Ovary (tissue), 9 donors: ENCODE data around the gene F10. TPM values are rescaled to one million over a fixed set of nuclear protein-coding genes. Genes with fewer than 3 reads are reported as not detected.

Experiments used
- DNase-seq, 5 donors: peaks; one replicate each; pipeline ENCODE4 v3.0.0-alpha.2; 2019 to 2020
- H3K27ac ChIP-seq, 2 donors: fragments of 200-600 bp; one replicate each; pipeline versions ENCODE4 v1.5.1 to v1.8.0; 2019 to 2022
- H3K27me3 ChIP-seq: fragments of 200-600 bp; one replicate; pipeline ENCODE4 v1.8.0; 2022
- H3K36me3 ChIP-seq: fragments of 200-600 bp; sonication (generic); one replicate; pipeline ENCODE4 v1.5.1; 2019
- H3K4me1 ChIP-seq: one replicate; pipeline ENCODE4 v1.8.1; 2013; ENCODE audit warnings: mild to moderate bottlenecking, moderate library complexity; ENCODE audit not compliant: insufficient read depth
- H3K4me3 ChIP-seq: fragments of 200-600 bp; sonication (generic); one replicate; pipeline ENCODE4 v1.5.1; 2017
- H3K9me3 ChIP-seq, 2 donors: fragments of 200-600 bp in 1 of 2; sonication (generic) in 1 of 2; one replicate each; pipeline versions ENCODE4 v1.5.1 to v1.8.1; 2013 to 2019; ENCODE audit warnings: mild to moderate bottlenecking in 1 of 2, moderate library complexity in 1 of 2
- EP300 ChIP-seq: sonication (generic); formaldehyde crosslinking; IDR thresholded peaks from one replicate; pipeline ENCODE4 v1.6.1; 2017; ENCODE audit warnings: antibody characterized with exemption
- POLR2A ChIP-seq: fragments of 450-650 bp; IDR thresholded peaks from one replicate; pipeline ENCODE4 v1.6.1; 2017; ENCODE audit warnings: antibody characterized with exemption, mild to moderate bottlenecking, moderate library complexity
- WGBS, 3 donors: extraction: QIAGEN DNeasy Blood & Tissue Kit in 1 of 3; methylation state at CpG; one replicate each; pipeline versions ENCODE4 v1.1.5 to v1.1.7; 2013 to 2017; 5-methylcytosine and 5-hydroxymethylcytosine counted together
- intact Hi-C, 4 donors: fragments of 100-400 bp; cut with DNase I; formaldehyde crosslinking; loops; one replicate each; pipeline versions ENCODE4 v1.11.0 to v1.15.1; 2022 to 2023
- polyA plus RNA-seq, 2 donors: library from polyadenylated mRNA; stranded (reverse); fragments of 200-250 nt in 1 of 2; fragments of 350-450 nt in 1 of 2; fragmentation: Illumina TruSeq in 1 of 2; extraction: RNeasy Lipid Tissue Mini Kit (QIAGEN cat#74804) in 1 of 2; gene quantifications; one replicate each; pipeline ENCODE4 v1.2.3, GENCODE V29; 2013 to 2014
- total RNA-seq, 7 donors: library from RNA; depleted of rRNA in 2 of 7; stranded (reverse); fragments of >200 nt in 2 of 7; fragmentation: NEBNext Ultra II Directional in 3 of 7; extraction: Animal tissue kit (Norgen Biotek cat#: 25700) in 3 of 7; gene quantifications; one replicate each; pipeline versions ENCODE4 v1.1.0 to v1.2.4, GENCODE V29; 2016 to 2023
- TF ChIP-seq, protein P1 (sequence below), 3 donors: fragments of 450-650 bp in 2 of 3; fragments of 200-600 bp in 1 of 3; IDR thresholded peaks; one replicate each; pipeline versions ENCODE4 v1.5.1 to v1.8.0; 2016 to 2022; ENCODE audit warnings: antibody characterized with exemption in 3 of 3, mild to moderate bottlenecking in 1 of 3
- donor health status: DM: no; HTN: no; CAD: no; lungs with moderate emphysema.
- donor health status: DM: no; HTN: no; CAD: no.
- donor health status: Bipolar disorder and iron deficiency.
- donor health status: DM: yes; HTN: yes; CAD: no.
- donor health status: DM: no; HTN: no; CAD: no.
- donor health status: DM: yes; HTN: yes; CAD: no.

Gene F10
- total and polyA plus RNA-seq, 9 donors: 13.8 to 41.7 (median 28.3) TPM

DNA sequence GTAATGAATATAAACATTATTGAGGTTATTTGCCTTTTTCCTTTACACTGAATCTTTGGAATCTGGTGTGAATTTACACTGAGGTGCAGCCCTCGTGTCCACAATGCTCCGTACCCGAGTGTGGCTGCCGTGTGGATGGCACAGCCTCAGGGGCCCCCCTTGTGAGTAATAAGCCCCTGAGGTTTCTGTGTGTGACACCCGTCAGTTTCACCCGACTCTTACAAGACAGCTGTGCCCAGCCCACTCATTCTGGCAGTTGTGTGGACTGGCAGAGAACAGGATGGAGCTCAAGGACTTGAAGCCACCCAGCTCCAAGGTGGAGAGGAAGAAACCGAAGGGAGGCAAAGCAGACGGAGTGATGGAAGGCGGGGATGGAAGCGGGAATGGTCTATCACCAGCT lies 43.7 kb downstream of the F10 start:
- Histone ChIP-seq H3K4me3 (no peak overlapping the region), H3K36me3 (no peaks in the 10 kb centered on the region), H3K9me3 (no peaks in the 10 kb centered on the region), H3K4me1 (no peaks in the 10 kb centered on the region), H3K27me3 (no peaks in the 10 kb centered on the region), H3K27ac (no peak overlapping the region)
- DNase-seq: no peak
- intact Hi-C loops: no loop called here
- 87 to 93% (median 90%) methylated on average over 10 of the region's 10 CpGs for WGBS, 3 donors
- TF ChIP-seq EP300: no peak
- TF ChIP-seq, protein P1, sequence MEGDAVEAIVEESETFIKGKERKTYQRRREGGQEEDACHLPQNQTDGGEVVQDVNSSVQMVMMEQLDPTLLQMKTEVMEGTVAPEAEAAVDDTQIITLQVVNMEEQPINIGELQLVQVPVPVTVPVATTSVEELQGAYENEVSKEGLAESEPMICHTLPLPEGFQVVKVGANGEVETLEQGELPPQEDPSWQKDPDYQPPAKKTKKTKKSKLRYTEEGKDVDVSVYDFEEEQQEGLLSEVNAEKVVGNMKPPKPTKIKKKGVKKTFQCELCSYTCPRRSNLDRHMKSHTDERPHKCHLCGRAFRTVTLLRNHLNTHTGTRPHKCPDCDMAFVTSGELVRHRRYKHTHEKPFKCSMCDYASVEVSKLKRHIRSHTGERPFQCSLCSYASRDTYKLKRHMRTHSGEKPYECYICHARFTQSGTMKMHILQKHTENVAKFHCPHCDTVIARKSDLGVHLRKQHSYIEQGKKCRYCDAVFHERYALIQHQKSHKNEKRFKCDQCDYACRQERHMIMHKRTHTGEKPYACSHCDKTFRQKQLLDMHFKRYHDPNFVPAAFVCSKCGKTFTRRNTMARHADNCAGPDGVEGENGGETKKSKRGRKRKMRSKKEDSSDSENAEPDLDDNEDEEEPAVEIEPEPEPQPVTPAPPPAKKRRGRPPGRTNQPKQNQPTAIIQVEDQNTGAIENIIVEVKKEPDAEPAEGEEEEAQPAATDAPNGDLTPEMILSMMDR (IDR thresholded peaks at IDR 0.05): no peak
- no peak for TF ChIP-seq POLR2A

DNA sequence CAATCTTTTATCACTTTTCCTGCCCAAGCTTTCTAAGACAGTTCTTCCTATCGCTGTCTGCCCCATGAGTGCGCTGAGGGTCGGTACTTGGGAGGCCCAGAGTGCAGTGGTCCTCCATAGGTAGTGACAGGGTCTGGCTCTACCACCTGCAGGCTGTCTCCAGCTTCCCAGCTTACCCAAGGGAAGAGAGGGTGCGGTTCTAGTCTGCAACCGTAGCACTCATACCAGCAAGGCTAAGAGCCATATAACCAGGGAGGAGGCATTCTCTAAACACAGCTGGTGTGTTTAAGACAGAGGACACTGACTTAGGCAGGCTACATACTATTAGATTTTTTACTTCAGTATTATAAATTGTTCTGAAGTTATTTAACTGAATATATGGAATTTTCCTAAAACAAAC lies 44.1 kb downstream of the F10 start:
- no peaks in the 10 kb centered on the region for H3K27me3 ChIP-seq
- H3K4me3 ChIP-seq: no peak overlapping the region
- no peak overlapping the region for H3K27ac ChIP-seq
- 89 to 90% (median 90%) methylated on average over 5 of the region's 5 CpGs for WGBS, 3 donors
- DNase-seq: no peak
- H3K4me1 ChIP-seq: no peaks in the 10 kb centered on the region
- intact Hi-C loops: no loop called here
- TF ChIP-seq, protein P1 (IDR thresholded peaks at IDR 0.05): no peak
- TF ChIP-seq POLR2A (no peak), EP300 (no peak)
- H3K9me3 ChIP-seq: no peaks in the 10 kb centered on the region
- H3K36me3 ChIP-seq: no peaks in the 10 kb centered on the region

DNA sequence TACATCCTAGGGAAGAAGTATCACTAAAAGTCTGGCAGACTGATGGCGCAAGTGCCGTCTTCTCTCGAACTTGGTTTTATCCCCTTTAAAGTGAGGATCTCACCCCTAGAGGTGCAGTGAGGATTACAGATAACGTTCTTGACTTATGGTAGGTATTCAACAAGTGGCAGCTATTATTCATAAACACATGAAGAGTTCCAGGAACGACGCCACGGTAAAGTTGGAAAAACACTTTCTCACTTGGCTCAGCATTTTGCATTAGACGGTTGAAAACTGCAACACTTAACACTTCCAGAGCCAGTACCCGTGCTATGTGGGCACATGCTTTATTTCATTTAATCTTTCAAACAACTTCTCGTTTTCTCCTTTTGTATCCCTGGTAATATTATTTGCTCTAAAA lies 44.6 kb downstream of the F10 start:
- Histone ChIP-seq H3K9me3 (no peaks in the 10 kb centered on the region), H3K4me1 (no peaks in the 10 kb centered on the region), H3K27me3 (no peaks in the 10 kb centered on the region), H3K36me3 (no peaks in the 10 kb centered on the region), H3K27ac (no peak overlapping the region), H3K4me3 (no peak overlapping the region)
- TF ChIP-seq POLR2A (no peak), EP300 (no peak)
- TF ChIP-seq, protein P1 (IDR thresholded peaks at IDR 0.05): no peak
- DNase-seq: no peak
- intact Hi-C loops: no loop called here
- WGBS, 3 donors: 93 to 94% (median 94%) methylated on average over 10 of the region's 10 CpGs

DNA sequence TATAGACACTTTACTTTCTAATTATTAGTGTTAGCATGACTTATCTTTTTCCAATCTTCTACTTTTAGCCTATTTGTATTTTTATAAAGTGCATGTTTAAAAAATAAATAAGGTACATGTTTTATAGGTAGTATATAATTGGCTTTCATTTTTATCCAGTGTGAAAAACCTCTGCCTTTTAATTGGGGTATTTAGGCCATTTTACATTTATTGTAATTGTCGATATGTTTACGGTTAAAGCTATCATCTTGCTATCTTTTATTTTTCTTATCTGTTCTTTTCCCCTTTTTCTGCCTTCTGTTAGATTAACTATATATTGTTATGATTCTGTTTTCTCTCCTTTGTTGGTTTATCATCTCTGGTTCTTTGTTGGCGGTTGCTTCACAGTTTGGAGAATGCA lies 45.0 kb downstream of the F10 start:
- Histone ChIP-seq H3K27me3 (no peaks in the 10 kb centered on the region), H3K27ac (no peak overlapping the region), H3K36me3 (no peaks in the 10 kb centered on the region), H3K4me3 (no peak overlapping the region), H3K4me1 (no peaks in the 10 kb centered on the region), H3K9me3 (no peaks in the 10 kb centered on the region)
- TF ChIP-seq, protein P1 (IDR thresholded peaks at IDR 0.05): no peak
- TF ChIP-seq POLR2A (no peak), EP300 (no peak)
- intact Hi-C loops: no loop called here
- 98% methylated on average over 3 of the region's 3 CpGs for WGBS, 3 donors
- DNase-seq: no peak

DNA sequence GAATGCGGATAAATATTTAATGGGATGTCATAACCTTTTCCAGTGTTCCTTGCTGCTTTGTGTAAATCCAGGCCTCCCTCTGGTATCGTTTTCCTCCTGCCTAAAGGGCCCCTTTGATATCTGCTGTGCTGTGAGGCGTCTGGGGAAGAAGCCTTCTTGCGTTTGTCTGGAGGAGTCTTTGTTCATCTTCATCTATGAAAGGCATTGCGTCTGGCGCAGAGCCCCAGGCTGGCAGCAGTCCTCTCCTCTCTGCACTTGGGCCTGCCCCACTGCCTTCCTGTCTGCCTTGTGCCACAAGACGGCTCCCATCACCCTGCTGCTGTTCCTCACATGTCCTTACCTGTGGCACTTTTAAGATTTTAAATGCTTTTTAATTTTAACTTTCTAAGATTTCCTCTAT lies 45.6 kb downstream of the F10 start:
- Histone ChIP-seq H3K27me3 (no peaks in the 10 kb centered on the region), H3K4me3 (no peak overlapping the region), H3K27ac (no peak overlapping the region), H3K4me1 (no peaks in the 10 kb centered on the region), H3K9me3 (no peaks in the 10 kb centered on the region), H3K36me3 (no peaks in the 10 kb centered on the region)
- WGBS, 3 donors: 80 to 98% (median 97%) methylated on average over 7 of the region's 7 CpGs
- TF ChIP-seq POLR2A (no peak), EP300 (no peak)
- TF ChIP-seq, protein P1 (IDR thresholded peaks at IDR 0.05): no peak
- intact Hi-C loops: no loop called here
- DNase-seq: no peak
